ENCODE results near the gene ZFYVE9.
"Not testable (repeated sequence)": the region's sequence is repeated elsewhere in the genome, so short reads cannot be mapped to it uniquely, and the experiment has no call there.

ZFYVE9 gene, protein sequence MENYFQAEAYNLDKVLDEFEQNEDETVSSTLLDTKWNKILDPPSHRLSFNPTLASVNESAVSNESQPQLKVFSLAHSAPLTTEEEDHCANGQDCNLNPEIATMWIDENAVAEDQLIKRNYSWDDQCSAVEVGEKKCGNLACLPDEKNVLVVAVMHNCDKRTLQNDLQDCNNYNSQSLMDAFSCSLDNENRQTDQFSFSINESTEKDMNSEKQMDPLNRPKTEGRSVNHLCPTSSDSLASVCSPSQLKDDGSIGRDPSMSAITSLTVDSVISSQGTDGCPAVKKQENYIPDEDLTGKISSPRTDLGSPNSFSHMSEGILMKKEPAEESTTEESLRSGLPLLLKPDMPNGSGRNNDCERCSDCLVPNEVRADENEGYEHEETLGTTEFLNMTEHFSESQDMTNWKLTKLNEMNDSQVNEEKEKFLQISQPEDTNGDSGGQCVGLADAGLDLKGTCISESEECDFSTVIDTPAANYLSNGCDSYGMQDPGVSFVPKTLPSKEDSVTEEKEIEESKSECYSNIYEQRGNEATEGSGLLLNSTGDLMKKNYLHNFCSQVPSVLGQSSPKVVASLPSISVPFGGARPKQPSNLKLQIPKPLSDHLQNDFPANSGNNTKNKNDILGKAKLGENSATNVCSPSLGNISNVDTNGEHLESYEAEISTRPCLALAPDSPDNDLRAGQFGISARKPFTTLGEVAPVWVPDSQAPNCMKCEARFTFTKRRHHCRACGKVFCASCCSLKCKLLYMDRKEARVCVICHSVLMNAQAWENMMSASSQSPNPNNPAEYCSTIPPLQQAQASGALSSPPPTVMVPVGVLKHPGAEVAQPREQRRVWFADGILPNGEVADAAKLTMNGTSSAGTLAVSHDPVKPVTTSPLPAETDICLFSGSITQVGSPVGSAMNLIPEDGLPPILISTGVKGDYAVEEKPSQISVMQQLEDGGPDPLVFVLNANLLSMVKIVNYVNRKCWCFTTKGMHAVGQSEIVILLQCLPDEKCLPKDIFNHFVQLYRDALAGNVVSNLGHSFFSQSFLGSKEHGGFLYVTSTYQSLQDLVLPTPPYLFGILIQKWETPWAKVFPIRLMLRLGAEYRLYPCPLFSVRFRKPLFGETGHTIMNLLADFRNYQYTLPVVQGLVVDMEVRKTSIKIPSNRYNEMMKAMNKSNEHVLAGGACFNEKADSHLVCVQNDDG (N-terminal part only)

DNA sequence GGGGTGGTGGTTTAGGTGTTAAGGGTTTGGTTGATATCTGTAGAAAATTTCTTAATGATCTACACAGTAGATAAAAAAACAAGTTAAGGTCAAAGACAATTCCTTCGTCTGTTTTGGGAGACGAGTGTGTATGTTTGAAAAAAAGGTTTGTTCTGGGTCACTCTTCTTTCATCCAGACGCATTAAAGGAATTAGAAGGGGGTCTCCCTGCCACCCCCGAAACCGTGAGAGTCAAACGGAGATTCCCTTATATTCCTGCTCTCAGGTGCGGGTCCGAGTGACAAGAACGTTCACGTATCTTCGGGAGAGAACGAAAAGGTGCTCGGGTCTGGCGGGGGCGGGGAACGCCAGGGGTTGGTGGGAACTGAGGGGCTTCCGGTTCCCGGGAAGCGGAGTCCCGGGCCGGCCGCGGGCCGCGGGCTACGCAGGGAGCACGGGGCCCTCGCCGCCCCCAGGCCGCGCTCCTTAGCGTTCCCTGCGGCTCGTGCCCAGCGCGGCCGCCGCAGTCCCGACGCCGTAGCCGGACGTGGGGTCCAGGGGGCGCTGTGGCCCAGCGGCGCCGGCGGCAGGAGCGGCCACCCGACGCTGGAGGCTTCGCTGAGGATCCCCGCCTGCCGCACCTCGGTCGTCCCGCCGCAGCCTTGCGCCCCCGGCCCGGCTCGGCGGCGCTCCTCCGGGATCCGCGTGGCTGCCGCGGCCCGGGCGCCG, at the start of gene ZFYVE9:
TSS of gene ZFYVE9 (plus strand) at position 577 of the 707 bp plus-strand sequence. CDS start 91,118 bp downstream, outside the sequence.
- DNase-seq (ENCODE audit: low read depth in 2 of 3, low spot score in 1 of 3), result peak; percentile 39 to 59 (median 46)

DNA sequence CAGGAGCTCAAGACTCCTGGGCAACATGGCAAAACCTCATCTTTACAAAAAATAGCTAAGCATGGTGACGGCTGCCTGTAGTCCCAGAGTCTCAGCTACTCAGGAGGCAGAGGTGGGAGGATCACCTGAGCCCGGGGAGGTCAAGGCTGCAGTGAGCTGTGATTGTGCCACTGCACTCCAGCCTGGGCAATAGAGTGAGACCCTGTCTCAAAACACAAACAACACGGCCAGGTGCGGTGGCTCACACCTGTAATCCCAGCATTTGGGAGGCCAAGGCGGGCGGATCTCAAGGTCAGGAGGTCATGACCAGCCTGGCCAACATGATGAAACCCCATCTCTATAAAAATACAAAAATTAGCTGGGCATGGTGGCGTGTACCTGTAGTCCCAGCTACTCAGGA, 47.6 kb upstream of the ZFYVE9 start:
- DNase-seq (ENCODE audit: low read depth in 2 of 3, low spot score in 1 of 3), result not testable (repeated sequence)

DNA sequence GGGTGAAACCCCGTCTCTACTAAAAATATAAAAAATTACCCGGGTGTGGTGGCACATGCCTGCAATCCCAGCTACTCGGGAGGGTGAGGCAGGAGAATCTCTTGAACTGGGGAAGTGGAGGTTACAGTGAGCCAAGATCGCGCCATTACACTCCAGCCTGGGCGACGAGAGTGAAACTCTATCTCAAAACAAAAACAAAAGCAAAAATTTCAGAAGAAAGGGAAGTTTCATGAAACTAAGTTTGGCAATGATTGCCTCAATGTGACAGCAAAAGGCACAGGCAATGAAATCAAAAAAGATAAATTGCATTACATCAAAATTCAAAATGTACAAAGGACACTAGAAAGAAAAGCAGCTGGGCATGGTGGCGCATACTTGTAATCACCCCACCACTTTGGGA, 45.7 kb upstream of the ZFYVE9 start:
- no peak for DNase-seq (ENCODE audit: low read depth in 2 of 3, low spot score in 1 of 3)

DNA sequence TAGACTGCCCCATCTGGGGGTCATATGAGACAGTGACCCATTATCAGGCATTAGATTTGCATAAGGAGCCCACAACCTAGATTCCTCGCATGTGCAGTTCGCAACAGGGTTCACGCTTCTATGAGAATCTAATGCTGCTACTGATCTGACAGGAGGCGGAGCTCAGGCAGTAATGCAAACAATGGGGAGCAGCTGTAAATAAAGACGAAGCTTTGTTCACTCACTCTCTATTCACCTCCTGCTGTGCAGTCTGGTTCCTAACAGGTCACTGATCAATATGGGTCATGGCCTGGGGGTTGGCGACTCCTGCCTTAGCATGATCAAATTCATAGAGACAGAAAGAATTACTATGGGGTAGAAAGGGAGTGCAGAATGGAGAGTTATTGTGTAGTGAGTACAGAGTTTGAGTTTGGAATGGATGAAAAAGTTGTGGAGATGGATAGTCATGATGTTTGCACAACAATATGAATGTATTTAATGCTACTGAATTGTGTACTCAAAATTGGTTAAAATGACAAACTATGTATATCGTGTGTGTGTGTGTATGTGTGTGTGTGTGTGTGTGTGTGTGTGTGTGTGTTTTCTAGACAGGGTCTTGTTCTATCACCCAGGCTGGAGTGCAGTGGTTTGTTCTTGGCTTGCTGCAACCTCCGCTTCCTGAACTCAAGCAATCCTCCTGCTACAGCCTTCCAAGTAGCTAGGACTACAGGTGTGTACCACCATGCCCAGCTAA, 43.6 kb upstream of the ZFYVE9 start:
- no peak for DNase-seq (ENCODE audit: low read depth in 2 of 3, low spot score in 1 of 3)

DNA sequence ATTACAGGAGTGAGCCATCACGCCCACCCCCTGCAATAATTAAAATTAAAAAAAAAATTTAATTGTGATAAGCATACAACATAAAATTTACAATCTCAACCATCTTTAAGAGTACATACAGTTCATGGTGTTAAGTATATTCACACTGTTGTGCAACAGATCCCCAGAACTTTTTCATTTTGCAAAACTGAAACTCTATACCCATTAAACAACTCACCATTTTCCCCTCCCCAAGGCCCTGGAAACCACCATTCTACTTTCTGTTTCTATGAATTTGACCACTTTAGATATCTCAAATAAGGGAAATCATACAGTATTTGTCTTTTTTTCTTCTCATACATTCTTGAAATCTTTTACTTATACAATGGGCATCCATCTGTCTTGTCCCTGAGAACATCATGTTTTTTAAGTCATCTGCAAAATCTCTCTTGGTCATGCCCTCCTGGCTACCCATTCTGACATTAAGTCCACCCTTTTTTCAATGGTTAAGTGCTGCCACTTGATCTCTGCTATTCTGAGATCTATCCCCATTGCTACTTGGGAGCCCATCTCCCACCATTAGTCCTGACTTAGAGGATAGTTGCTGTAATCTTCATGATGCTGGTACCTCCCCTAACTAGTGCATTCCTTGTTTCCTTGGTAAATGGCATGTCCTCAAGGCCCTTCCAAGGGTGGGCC, 39.4 kb upstream of the ZFYVE9 start:
- no peak for DNase-seq (ENCODE audit: low read depth in 2 of 3, low spot score in 1 of 3)

DNA sequence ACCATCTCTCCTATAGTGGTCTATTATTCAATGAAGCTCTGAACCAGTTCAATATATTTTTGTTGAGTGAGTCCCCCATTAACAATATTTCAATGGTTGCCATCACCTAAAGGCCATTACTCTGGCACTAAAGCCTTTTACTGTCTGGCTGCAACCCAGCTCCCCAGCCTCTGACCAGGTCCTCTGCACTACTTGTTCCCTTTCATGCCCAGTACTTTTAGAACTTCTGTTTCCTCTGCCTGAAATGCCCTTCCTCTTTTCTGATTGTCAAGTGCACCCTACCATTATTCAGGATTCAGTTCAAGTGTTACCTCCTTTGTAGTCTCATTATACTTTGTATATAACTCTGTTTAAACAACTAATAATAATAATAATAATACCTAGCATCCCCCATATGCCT, 30.4 kb upstream of the ZFYVE9 start:
- no peak for DNase-seq (ENCODE audit: low read depth in 2 of 3, low spot score in 1 of 3)

DNA sequence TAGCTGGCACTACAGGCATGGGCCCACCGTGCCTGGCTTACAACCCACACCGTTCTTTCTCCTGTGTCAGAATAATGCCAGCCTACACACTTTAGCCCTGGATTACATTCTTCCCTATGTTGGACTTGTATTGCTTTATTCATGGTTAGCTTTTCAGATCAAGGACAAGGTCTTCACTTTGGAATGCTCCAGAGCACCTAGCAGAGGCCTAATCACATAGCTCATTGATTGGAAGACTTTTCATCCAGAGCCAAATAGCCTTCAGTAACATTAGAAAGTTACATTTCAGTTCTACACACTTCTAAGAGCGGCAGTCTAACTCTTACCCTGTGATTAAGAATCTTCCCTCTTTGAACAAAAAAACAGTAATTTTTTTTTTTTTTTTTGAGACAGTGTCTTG, 29.4 kb upstream of the ZFYVE9 start:
- no peak for DNase-seq (ENCODE audit: low read depth in 2 of 3, low spot score in 1 of 3)

DNA sequence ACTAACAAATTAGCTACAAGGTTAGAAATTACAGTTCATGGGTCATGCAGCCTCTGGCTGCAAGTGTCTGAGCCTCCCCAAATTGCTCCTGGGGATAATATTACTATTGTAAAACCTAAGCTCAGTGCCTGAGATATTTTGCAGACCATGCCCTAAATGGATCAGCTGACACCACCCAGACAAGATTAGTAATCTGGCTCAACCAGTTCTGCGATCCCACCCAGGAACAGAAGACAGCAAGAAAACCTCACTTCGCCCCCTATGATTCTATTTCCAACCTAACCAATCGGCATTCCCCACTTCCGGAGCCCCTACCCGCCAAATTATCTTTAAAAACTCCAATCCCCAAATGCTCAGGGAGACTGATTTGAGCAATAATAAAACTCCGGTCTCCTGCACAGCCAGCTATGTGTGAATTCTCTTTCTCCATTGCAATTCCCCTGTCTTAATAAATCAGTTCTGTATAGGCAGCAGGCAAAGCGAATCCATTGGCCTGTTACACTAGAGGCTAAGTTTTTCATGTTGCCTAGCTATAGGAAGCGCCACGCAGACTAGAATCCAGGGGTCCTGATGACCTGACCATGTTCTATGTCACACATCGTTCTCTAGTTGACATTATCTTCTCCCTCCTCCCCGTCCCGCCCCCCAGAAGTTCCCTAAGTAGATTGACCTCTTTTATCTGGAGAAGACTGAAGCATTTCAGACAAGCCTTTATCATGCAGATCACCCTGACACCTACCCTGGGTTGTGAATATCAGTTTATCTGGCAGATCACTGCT, 22.4 kb upstream of the ZFYVE9 start:
- DNase-seq (ENCODE audit: low read depth in 2 of 3, low spot score in 1 of 3), result no peak

DNA sequence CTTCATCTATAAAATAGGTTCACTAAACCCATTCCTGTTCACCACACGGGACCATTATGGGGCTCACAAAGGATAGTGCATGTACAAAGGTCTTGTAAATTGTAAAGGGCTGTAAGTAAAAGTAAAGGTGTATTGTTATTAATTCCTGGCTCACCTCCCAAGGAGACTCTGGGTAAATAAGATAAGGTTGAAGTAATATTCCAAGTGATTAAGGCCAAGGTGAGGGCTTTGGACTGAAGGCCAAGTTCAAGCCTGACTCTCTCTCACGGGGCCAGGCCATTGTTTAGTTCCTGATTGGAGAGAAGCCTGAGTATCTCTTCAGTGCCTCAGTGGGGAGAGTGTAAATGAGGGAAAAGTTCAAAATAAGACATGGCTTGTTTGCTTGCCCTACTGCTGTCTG, 19.5 kb upstream of the ZFYVE9 start:
- DNase-seq (ENCODE audit: low read depth in 2 of 3, low spot score in 1 of 3), result no peak

DNA sequence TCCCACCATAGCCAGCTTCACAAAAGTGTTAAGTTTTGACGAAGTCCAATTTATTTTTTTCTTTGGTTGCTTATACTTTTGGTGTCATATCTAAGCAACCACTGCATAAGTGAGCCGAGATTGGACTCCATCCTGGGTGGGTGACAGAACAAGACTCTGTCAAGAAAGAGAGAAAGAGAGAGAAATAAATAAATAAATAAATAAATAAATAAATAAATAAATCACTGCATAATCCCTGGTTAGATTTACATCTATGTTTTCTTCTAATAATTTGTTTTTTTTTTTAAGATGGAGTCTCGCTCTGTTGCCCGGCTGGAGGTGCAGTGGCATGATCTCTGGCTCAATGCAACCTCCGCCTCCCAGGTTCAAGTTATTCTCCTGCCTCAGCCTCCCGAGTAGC, 18.3 kb upstream of the ZFYVE9 start:
- no peak for DNase-seq (ENCODE audit: low read depth in 2 of 3, low spot score in 1 of 3)

DNA sequence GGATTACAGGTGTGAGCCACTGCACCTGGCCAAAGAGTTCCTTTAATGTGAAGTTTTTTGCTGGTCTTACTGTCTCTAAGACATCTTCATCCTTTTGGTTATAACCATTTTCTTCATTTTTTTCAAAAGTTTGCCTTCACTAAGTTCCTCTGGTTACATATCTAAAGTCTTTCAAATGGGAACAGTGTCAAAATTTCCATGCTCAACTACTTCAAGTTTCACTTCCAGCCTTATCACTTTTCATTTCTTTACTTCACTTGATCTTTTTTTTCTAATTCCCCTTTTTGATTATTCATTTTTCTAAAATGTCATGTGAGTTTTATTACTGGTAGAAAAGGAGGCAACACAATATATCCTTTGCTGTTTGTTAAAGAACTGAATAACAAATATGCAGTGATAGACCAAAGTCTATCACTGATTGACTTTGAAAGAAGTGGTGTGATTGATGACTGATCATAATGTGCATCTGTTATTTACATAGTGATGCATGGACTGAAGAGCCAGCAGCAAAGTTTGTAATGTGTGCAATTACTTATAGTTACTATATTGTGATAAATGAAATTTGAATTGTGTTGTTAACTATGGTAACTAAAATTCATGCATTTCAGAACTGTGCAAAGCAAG, 16.0 kb upstream of the ZFYVE9 start:
- DNase-seq (ENCODE audit: low read depth in 2 of 3, low spot score in 1 of 3), result no peak

DNA sequence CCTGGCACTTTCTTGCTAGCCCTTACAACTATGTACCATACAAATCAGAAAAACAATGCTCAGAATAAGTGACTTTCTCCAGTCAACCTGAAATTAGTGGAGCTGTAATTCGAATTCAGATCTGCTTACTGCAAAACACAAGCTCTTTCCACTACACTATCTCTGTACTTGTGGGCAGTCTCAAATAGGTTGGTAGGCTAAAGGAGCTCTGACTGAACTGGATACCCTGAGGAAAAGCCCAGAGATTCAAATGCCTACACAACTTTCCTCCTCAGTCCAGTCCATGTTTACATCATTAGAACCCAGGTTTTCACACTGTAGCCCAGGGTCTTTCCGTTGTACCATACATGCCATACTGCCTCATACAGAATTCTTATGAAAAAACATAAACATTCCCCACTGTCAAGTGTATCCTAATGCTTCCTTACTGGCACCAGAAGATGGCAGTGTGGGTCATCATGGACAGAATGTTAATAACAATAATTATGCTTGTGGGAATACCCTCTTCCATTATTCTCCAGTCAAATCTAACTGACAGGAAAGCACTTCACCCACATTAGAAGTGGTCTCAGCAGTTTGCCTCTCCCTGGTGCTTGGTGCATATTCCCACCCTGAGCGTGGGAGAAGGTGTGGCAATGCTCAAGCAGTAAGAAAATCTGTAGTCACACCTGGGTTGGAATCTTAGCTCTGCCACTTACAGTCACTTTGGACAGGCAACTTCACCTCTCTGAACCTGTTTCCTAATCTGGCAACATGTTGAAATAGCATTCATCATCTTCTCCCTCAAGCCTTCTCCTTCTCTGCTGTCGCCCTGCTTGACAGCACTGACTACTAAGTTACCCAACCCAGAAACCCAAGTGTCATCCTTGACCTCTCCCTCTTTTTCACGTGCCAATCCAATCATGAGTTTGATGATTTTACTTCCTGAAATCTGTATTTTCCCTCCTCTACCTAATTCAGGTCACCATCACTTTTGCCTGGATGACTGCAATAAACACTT, 14.4 kb upstream of the ZFYVE9 start:
- peak in 1 of 3 donors; percentile 4 for DNase-seq (ENCODE audit: low read depth in 2 of 3, low spot score in 1 of 3)

DNA sequence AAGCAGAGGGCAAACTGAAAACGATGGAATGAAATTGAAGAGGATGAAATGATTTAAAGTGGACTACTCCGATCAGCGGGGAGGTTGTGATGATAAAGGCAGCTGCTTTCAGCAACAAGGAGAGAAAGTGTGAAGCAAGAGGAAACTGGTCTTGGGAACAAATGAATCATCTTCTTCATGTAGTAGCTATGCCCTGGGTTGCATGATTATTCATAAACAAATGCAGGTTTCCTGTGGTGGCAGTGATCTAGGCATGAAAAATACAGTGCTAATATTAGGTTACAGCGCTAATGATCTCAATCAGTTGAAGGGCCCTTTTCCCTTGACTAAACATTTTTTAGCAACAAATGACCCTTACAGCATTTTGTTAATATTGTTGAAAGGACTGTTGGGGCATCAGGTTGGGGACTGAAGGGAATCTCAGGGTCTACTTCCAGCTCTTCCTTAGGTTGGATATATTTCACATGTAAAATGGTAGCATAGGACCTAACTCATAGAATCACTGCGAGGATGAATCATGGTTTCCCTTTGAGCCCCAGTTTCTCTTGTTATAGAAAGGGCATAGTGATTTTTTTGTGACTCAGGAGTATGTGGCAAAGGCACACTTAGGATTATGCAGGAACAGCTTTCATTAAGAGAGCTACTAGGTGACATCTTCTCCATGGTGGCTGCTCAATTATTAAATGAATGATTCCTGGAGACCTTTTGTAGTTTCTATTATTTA, 1.9 kb upstream of the ZFYVE9 start:
- peak in 1 of 3 donors; percentile 32 for DNase-seq (ENCODE audit: low read depth in 2 of 3, low spot score in 1 of 3)

DNA sequence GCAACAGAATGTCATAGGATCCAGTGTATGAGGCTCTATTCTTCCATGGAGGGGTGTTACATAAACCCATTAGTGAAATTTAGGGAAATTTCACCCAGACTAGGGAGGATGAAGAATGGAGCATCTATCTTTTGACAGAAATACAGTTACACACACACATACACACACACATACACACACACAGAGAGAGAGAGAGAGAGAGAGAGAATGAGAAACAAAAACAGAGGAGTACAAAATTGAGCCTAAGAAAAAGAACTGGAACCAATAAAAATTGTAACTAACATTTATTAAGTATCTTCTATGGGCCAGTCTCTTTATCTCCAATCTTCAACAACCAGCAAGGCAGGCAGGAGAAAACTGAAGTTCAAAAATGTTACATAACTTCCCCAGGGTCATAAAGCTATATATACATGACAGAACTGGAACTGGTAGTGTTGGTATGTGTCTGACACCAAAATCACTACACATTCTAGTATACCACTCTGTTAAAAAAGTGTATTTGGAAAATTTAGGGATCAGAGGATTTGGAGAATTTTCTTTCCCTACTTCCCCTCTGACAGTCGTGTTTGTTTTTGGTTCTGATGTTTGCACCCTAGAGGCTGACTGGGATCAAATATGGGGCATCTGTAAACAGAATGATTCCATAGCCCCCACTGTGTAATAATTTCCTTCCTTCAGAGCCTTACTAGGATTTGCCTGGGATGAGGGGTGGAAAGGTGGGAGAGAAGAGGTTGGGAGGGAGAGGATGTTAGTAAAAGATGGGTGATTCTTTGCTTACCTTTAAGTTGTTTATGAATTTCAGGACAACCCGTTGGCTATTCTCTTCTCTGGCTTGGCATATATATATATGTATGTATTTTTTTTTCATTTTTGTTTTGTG, 1.0 kb upstream of the ZFYVE9 start:
- DNase-seq (ENCODE audit: low read depth in 2 of 3, low spot score in 1 of 3), result no peak

Data from stimulated activated CD4-positive, alpha-beta T cell treated with anti-CD3 and anti-CD28 coated beads, Interleukin-12 subunit alpha, Interleukin-12 subunit beta, amount 100 ng/mL, for 48 hours (primary cell).